SK-N-SH treated with all-trans-retinoic acid at 6 μM for 48 hours (cell line): Measurements from ENCODE around the gene FAM47E.

Experiments used
- BACH2 ChIP-seq: fragments of 250-450 bp; sonication (Bioruptor Pico); IDR thresholded peaks from 2 replicates; pipeline ENCODE4 v1.9.0; 2021; ENCODE audit warnings: mild to moderate bottlenecking, borderline replicate concordance
- CSDC2 ChIP-seq: fragments of 250-450 bp; sonication (Bioruptor Pico); IDR thresholded peaks from 2 replicates; pipeline ENCODE4 v1.5.0; 2020; ENCODE audit warnings: mild to moderate bottlenecking, moderate library complexity
- CSRNP3 ChIP-seq: fragments of 250-450 bp; sonication (Bioruptor Pico); IDR thresholded peaks from 2 replicates; pipeline ENCODE4 v1.5.1; 2021; ENCODE audit warnings: mild to moderate bottlenecking, moderate library complexity
- PATZ1 ChIP-seq: fragments of 250-450 bp; sonication (Bioruptor Pico); IDR thresholded peaks from 2 replicates; pipeline ENCODE4 v1.8.0; 2020; ENCODE audit warnings: mild to moderate bottlenecking, moderate library complexity, borderline replicate concordance
- TOX ChIP-seq: fragments of 250-450 bp; sonication (Bioruptor Pico); IDR thresholded peaks from 2 replicates; pipeline ENCODE4 v1.8.0; 2021; ENCODE audit warnings: mild to moderate bottlenecking, moderate library complexity, borderline replicate concordance
- ZFP3 ChIP-seq: fragments of 250-450 bp; sonication (Bioruptor Pico); IDR thresholded peaks from 2 replicates; pipeline ENCODE4 v1.5.0; 2020; ENCODE audit warnings: mild to moderate bottlenecking, moderate library complexity

GRCh38 chr4:76251441-76252270 lies at the start of gene FAM47E:
- no peak for TF ChIP-seq TOX (CRISPR knock-in tag)
- no peak for TF ChIP-seq BACH2 (CRISPR knock-in tag)
- no peak for TF ChIP-seq ZFP3 (CRISPR knock-in tag)
- TF ChIP-seq CSDC2 (CRISPR knock-in tag) = no peak
- no peak for TF ChIP-seq PATZ1
- TF ChIP-seq CSRNP3 (CRISPR knock-in tag) = no peak
